Endothelial cell of umbilical vein (primary cell): Measurements from ENCODE around the gene TLCD5. TPM values are rescaled to one million over a fixed set of nuclear protein-coding genes. Genes with fewer than 3 reads are reported as not detected.

Source experiments
- BruUV-seq: library from RNA; stranded (reverse); fragments of 400-500 nt; replicated peaks from 2 replicates; lab custom pipeline; 2021; lab: Mats Ljungman, UMichigan
- CTCF ChIA-PET: fragments of 300-600, 350-600 bp; sonication (Branson Sonifier 250); formaldehyde crosslinking; loops from one replicate; lab custom pipeline; 2021; ENCODE audit warnings: antibody characterized with exemption, inconsistent platforms; lab: Charles Lee
- POLR2A ChIA-PET: fragments of 300-600, 350-600 bp; sonication (Branson Sonifier 250); formaldehyde crosslinking; loops from one replicate; lab custom pipeline; 2021; ENCODE audit warnings: antibody characterized with exemption, inconsistent platforms; lab: Charles Lee
- DNase-seq: peaks from one replicate; pipeline ENCODE4 v3.0.0-alpha.2; 2011; ENCODE audit warnings: low read depth, low spot score
- FAIRE-seq: peaks from 2 replicates; lab custom pipeline; 2011; peaks lifted over from hg19 to GRCh38; lab: Jason Lieb, UNC
- H2AFZ ChIP-seq: 2 replicates; pipeline ENCODE4 v1.6.0; 2012; ENCODE audit warnings: low read depth, low read length, control low read depth, inconsistent platforms
- H3K27ac ChIP-seq: 2 replicates; pipeline ENCODE4 v1.5.1; 2011; ENCODE audit warnings: low read depth, mild to moderate bottlenecking, control low read depth, low read length, moderate library complexity; ENCODE audit not compliant: insufficient read depth
- H3K27me3 ChIP-seq, 2 experiments: 2 replicates each; pipeline versions ENCODE4 v1.6.0 to v1.6.1; 2011; ENCODE audit warnings: low read length in 2 of 2, mixed read lengths in 1 of 2; ENCODE audit not compliant: control insufficient read depth in 2 of 2, insufficient read depth in 2 of 2
- H3K36me3 ChIP-seq, 2 experiments: 2 replicates in 1 of 2; 3 replicates in 1 of 2; pipeline ENCODE4 v1.5.1; 2011; ENCODE audit warnings: low read length in 2 of 2, mild to moderate bottlenecking in 1 of 2, moderate library complexity in 1 of 2; ENCODE audit not compliant: control insufficient read depth in 2 of 2, insufficient read depth in 2 of 2; ENCODE audit errors: extremely low read depth in 1 of 2
- H3K4me1 ChIP-seq: 3 replicates; pipeline ENCODE4 v1.5.1; 2011; ENCODE audit warnings: mild to moderate bottlenecking, low read length; ENCODE audit not compliant: control insufficient read depth, insufficient read depth; ENCODE audit errors: extremely low read depth
- H3K4me2 ChIP-seq: 2 replicates; pipeline ENCODE4 v1.6.1; 2011; ENCODE audit warnings: low read length, control low read depth, mixed read lengths; ENCODE audit not compliant: insufficient read depth
- H3K4me3 ChIP-seq, 3 experiments: fragments of 200-600 bp in 1 of 3; sonication (generic), shearing (Covaris generic) in 1 of 3; replicated peaks in 1 of 3; 2 replicates each; pipeline ENCODE4 v1.5.1; 2011 to 2016; ENCODE audit warnings: control low read depth in 3 of 3, low read length in 3 of 3, mild to moderate bottlenecking in 2 of 3, inconsistent platforms in 1 of 3, low read depth in 1 of 3, moderate library complexity in 1 of 3; ENCODE audit not compliant: insufficient read depth in 1 of 3
- H3K79me2 ChIP-seq: 2 replicates; pipeline ENCODE4 v1.6.0; 2012; ENCODE audit warnings: low read length, inconsistent platforms; ENCODE audit not compliant: control insufficient read depth, insufficient read depth
- H3K9ac ChIP-seq: replicated peaks from 2 replicates; pipeline ENCODE3; 2011; ENCODE audit warnings: low read length, control low read depth; ENCODE audit not compliant: insufficient read depth; ENCODE audit errors: extremely low read depth
- H3K9me1 ChIP-seq: replicated peaks from 3 replicates; pipeline ENCODE4 v1.6.0; 2011; ENCODE audit warnings: mild to moderate bottlenecking, low read length; ENCODE audit not compliant: control insufficient read depth, insufficient read depth; ENCODE audit errors: extremely low read depth
- H3K9me3 ChIP-seq: replicated peaks from 2 replicates; pipeline ENCODE4 v1.5.1; 2012; ENCODE audit warnings: low read length, inconsistent platforms; ENCODE audit not compliant: control insufficient read depth, insufficient read depth
- H4K20me1 ChIP-seq: replicated peaks from 2 replicates; pipeline ENCODE3; 2011; ENCODE audit warnings: mild to moderate bottlenecking, low read length; ENCODE audit not compliant: control insufficient read depth, insufficient read depth; ENCODE audit errors: extremely low read depth
- EZH2 ChIP-seq: IDR thresholded peaks from 2 replicates; pipeline ENCODE4 v1.6.1; 2012; ENCODE audit warnings: borderline replicate concordance, low read depth, mild to moderate bottlenecking, moderate library complexity, low read length, inconsistent platforms; ENCODE audit not compliant: severe bottlenecking
- FOS ChIP-seq: IDR thresholded peaks from 2 replicates; pipeline ENCODE4 v1.6.1; 2011; ENCODE audit warnings: mild to moderate bottlenecking, low read length, moderate library complexity, borderline replicate concordance; ENCODE audit not compliant: insufficient read depth
- GATA2 ChIP-seq: IDR thresholded peaks from 2 replicates; pipeline ENCODE4 v1.7.0; 2011; ENCODE audit warnings: low read depth, mild to moderate bottlenecking, moderate library complexity, mixed read lengths, low read length; ENCODE audit not compliant: insufficient read length, insufficient read depth
- JUN ChIP-seq: IDR thresholded peaks from 2 replicates; pipeline ENCODE4 v1.6.1; 2011; ENCODE audit warnings: borderline replicate concordance, low read depth; ENCODE audit not compliant: insufficient read length, insufficient read depth
- MYC ChIP-seq: IDR thresholded peaks from one replicate; pipeline ENCODE4 v1.6.1; 2011; ENCODE audit warnings: mild to moderate bottlenecking, low read depth, low read length
- POLR2A ChIP-seq: IDR thresholded peaks from 2 replicates; pipeline ENCODE4 v1.6.1; 2012; ENCODE audit warnings: low read depth, mild to moderate bottlenecking, control low read depth, low read length
- POLR2AphosphoS5 ChIP-seq: IDR thresholded peaks from 2 replicates; pipeline ENCODE4 v1.6.1; 2012; ENCODE audit warnings: low read depth, mild to moderate bottlenecking, control low read depth, low read length, moderate library complexity; ENCODE audit not compliant: insufficient read depth
- dilution Hi-C: fragments of 300-500 bp; cut with MboI; formaldehyde crosslinking; loops from one replicate; pipeline ENCODE4 v1.15.0; 2019; ENCODE audit warnings: low sequenced_read_pairs; ENCODE audit not compliant: extremely low pct_ligation_motif_present
- intact Hi-C: fragments of 100-400 bp; cut with micrococcal nuclease; formaldehyde crosslinking; loops from one replicate; pipeline ENCODE4 v1.10.0; 2022
- polyA plus RNA-seq, 4 experiments: library from polyadenylated mRNA; depleted of rRNA in 3 of 4; stranded (reverse) in 3 of 4; unstranded in 1 of 4; fragments of >200 nt; gene quantifications; 2 replicates each; pipeline versions ENCODE4 v1.2.1 to v1.2.3, GENCODE V29; 2011 to 2012; ENCODE audit warnings: missing spikeins in 1 of 4
- total RNA-seq: library from RNA; stranded (reverse); gene quantifications from 2 replicates; pipeline ENCODE4 v1.2.3, GENCODE V29; 2021
- TF ChIP-seq, protein P1 (sequence below): IDR thresholded peaks from 2 replicates; pipeline ENCODE4 v1.6.1; 2011; ENCODE audit not compliant: insufficient read depth, insufficient read length
- TF ChIP-seq, protein P2 (sequence below), 2 donors: IDR thresholded peaks; 1 replicate in 1 of 2; 2 replicates in 1 of 2; pipeline ENCODE4 v1.5.1; 2011; ENCODE audit warnings: low read length in 2 of 2, mild to moderate bottlenecking in 2 of 2, moderate library complexity in 2 of 2, control low read depth in 1 of 2, inconsistent platforms in 1 of 2, low read depth in 1 of 2; ENCODE audit not compliant: insufficient read depth in 1 of 2; ENCODE audit errors: extremely low read depth in 1 of 2

The TLCD5 gene
- total and polyA plus RNA-seq, 2 donors (not counting 3 experiments of a cell fraction or from before 2014, with no cell fraction given): 6.3 to 9.7 TPM

DNA sequence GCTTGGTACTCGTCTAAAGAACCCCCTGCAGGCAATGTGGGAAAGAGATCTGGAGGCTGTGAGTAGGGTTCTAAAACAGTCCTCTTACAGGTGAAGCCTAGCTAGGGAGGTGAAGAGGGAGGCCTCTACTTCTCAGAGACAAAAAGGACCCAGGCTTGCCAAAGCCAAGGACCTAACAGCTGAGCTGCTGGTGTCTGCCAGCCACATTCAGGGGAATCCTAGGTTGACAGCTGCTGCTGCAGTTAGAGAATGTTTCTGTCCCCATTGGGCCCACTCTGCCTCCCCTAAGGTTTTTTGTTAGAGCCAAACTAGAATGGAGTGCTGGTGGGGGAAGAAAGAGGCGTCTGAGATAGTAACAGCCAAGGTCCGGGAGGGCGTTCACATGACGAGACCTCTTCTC lies 26.6 kb upstream of the TLCD5 start:
- H3K27ac ChIP-seq: no peak overlapping the region
- no peaks in the 10 kb centered on the region for H4K20me1 ChIP-seq
- no peaks in the 10 kb centered on the region for H3K79me2 ChIP-seq
- no peak for DNase-seq
- no peak for FAIRE-seq
- dilution Hi-C loops (no loop called here), intact Hi-C loops (no loop called here)
- BruUV-seq: no TSS peak
- H3K36me3 ChIP-seq: no peaks in the 10 kb centered on the region
- no peaks in the 10 kb centered on the region for H3K9me3 ChIP-seq
- no peak overlapping the region for H3K4me3 ChIP-seq
- POLR2A ChIA-PET: no interaction called here
- H3K4me2 ChIP-seq: no peak overlapping the region
- no peak for TF ChIP-seq FOS
- TF ChIP-seq POLR2AphosphoS5: no peak
- no peak for TF ChIP-seq EZH2
- TF ChIP-seq, protein P1, sequence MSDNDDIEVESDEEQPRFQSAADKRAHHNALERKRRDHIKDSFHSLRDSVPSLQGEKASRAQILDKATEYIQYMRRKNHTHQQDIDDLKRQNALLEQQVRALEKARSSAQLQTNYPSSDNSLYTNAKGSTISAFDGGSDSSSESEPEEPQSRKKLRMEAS: no peak
- TF ChIP-seq, protein P2, sequence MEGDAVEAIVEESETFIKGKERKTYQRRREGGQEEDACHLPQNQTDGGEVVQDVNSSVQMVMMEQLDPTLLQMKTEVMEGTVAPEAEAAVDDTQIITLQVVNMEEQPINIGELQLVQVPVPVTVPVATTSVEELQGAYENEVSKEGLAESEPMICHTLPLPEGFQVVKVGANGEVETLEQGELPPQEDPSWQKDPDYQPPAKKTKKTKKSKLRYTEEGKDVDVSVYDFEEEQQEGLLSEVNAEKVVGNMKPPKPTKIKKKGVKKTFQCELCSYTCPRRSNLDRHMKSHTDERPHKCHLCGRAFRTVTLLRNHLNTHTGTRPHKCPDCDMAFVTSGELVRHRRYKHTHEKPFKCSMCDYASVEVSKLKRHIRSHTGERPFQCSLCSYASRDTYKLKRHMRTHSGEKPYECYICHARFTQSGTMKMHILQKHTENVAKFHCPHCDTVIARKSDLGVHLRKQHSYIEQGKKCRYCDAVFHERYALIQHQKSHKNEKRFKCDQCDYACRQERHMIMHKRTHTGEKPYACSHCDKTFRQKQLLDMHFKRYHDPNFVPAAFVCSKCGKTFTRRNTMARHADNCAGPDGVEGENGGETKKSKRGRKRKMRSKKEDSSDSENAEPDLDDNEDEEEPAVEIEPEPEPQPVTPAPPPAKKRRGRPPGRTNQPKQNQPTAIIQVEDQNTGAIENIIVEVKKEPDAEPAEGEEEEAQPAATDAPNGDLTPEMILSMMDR (IDR thresholded peaks at IDR 0.05; ENCODE audit: extremely low read depth in 1 of 2, insufficient read depth in 1 of 2, low read depth in 1 of 2, low read length in 2 of 2): no peak
- TF ChIP-seq MYC: no peak
- TF ChIP-seq GATA2: no peak
- no peak for TF ChIP-seq POLR2A
- no peak for TF ChIP-seq JUN
- H3K9me1 ChIP-seq: no peaks in the 10 kb centered on the region
- H3K9ac ChIP-seq: no peak overlapping the region
- H3K4me1 ChIP-seq: no peaks in the 10 kb centered on the region
- H2AFZ ChIP-seq: no peak overlapping the region
- CTCF ChIA-PET: interaction anchor here (1.6 to 11.4 kb wide), 3 partner anchors 65 to 128 kb away, joined by 6 to 327 read pairs (median 42); partner anchors contain the start of gene POU2F3
- H3K27me3 ChIP-seq: peaks cover 6 to 14% of the 10 kb centered on the region in 2 experiments
